K562 (cell line): Measurements from ENCODE around the gene WNT11. TPM values are rescaled to one million over a fixed set of nuclear protein-coding genes. Genes with fewer than 3 reads are reported as not detected.

Experiments
- CREM ChIP-seq: IDR thresholded peaks from 2 replicates; pipeline ENCODE4 v1.6.1; 2014; ENCODE audit warnings: antibody characterized with exemption, low read depth
- ESRRA ChIP-seq: fragments of 450-650 bp; IDR thresholded peaks from 2 replicates; pipeline ENCODE4 v1.6.1; 2014; ENCODE audit warnings: low read depth, mild to moderate bottlenecking, moderate library complexity, borderline replicate concordance
- FOXM1 ChIP-seq, 2 experiments: fragments of 450-650 bp in 1 of 2; sonication (generic) in 1 of 2; formaldehyde crosslinking in 1 of 2; IDR thresholded peaks; 2 replicates each; pipeline versions ENCODE4 v1.6.1 to v1.9.0; 2017 to 2022; ENCODE audit warnings: low read depth in 2 of 2, mild to moderate bottlenecking in 2 of 2, missing genetic modification reagents in 1 of 2, moderate library complexity in 1 of 2
- KAT2B ChIP-seq: IDR thresholded peaks from one replicate; pipeline ENCODE4 v1.6.1; 2012; ENCODE audit warnings: low read depth, mild to moderate bottlenecking, control low read depth, inconsistent platforms, low read length, moderate library complexity
- PCBP2 ChIP-seq: fragments of 200-400 bp; formaldehyde crosslinking; IDR thresholded peaks from 2 replicates; pipeline ENCODE4 v1.6.1; 2018; ENCODE audit warnings: low read length, low read depth, mild to moderate bottlenecking, moderate library complexity; ENCODE audit not compliant: poor library complexity, severe bottlenecking
- POLR2H ChIP-seq: IDR thresholded peaks from 2 replicates; pipeline ENCODE4 v1.6.1; 2016; ENCODE audit warnings: missing genetic modification characterization, low read depth, mild to moderate bottlenecking, control low read depth, missing compliant biosample characterization, moderate library complexity
- RB1 ChIP-seq: fragments of 450-650 bp; IDR thresholded peaks from 2 replicates; pipeline ENCODE4 v1.6.1; 2017; ENCODE audit warnings: low read depth, mild to moderate bottlenecking
- SMC3 ChIP-seq: conservative IDR thresholded peaks from 2 replicates; pipeline ENCODE4 v1.6.1; 2011; ENCODE audit warnings: low read depth, low read length, improper control_type of control experiment; ENCODE audit not compliant: insufficient read depth
- YY1 ChIP-seq, 3 experiments: IDR thresholded peaks; 2 replicates each; pipeline ENCODE4 v1.6.1; 2011; ENCODE audit warnings: low read length in 2 of 3, mild to moderate bottlenecking in 2 of 3, moderate library complexity in 2 of 3, borderline replicate concordance in 1 of 3, control low read depth in 1 of 3, low read depth in 1 of 3; ENCODE audit not compliant: insufficient read depth in 3 of 3, insufficient replicate concordance in 2 of 3, control insufficient read depth in 1 of 3, insufficient read length in 1 of 3; ENCODE audit errors: extremely low read depth in 1 of 3
- ZNF24 ChIP-seq: fragments of 450-650 bp; IDR thresholded peaks from 2 replicates; pipeline ENCODE4 v1.6.1; 2016
- polyA plus RNA-seq, 8 experiments: library from polyadenylated mRNA; depleted of rRNA in 4 of 8; stranded (reverse) in 5 of 8; unstranded in 3 of 8; fragments of >200 nt; fragmentation: Nextera tagmentation in 2 of 8; fragmentation: Illumina TruSeq in 1 of 8; extraction: Ambion mirVana in 2 of 8; extraction: Trizol in 1 of 8; gene quantifications; 2 replicates each; pipeline versions ENCODE4 v1.2.1 to v1.2.3, GENCODE V29; 2011 to 2014; ENCODE audit warnings: inconsistent platforms in 1 of 8, missing spikeins in 1 of 8
- total RNA-seq, 7 experiments: library from RNA; depleted of rRNA in 6 of 7; stranded (reverse); fragments of >200 nt in 6 of 7; fragmentation: Illumina TruSeq in 2 of 7; extraction: Trizol in 2 of 7; gene quantifications; 2 replicates each; pipeline versions ENCODE4 v1.2.1 to v1.2.3, GENCODE V29; 2011 to 2021; ENCODE audit warnings: low replicate concordance in 1 of 7
- TF ChIP-seq, protein P1 (sequence below), 2 experiments: IDR thresholded peaks; 2 replicates each; pipeline ENCODE4 v1.6.1; 2011; ENCODE audit warnings: borderline replicate concordance in 1 of 2, control low read depth in 1 of 2, low read depth in 1 of 2, low read length in 1 of 2, mild to moderate bottlenecking in 1 of 2, mixed read lengths in 1 of 2, moderate library complexity in 1 of 2; ENCODE audit not compliant: insufficient read depth in 1 of 2, insufficient read length in 1 of 2, poor library complexity in 1 of 2, severe bottlenecking in 1 of 2; ENCODE audit errors: extremely low read depth in 1 of 2
- TF ChIP-seq, protein P2 (sequence below): fragments of 250-450 bp; sonication (Bioruptor Pico); IDR thresholded peaks from 2 replicates; pipeline ENCODE4 v1.5.0; 2021; ENCODE audit warnings: mild to moderate bottlenecking, borderline replicate concordance
- TF ChIP-seq, protein P3 (sequence below): sonication (generic); formaldehyde crosslinking; IDR thresholded peaks from 2 replicates; pipeline ENCODE4 v1.8.1; 2022; ENCODE audit warnings: missing genetic modification reagents
- TF ChIP-seq, protein P4 (sequence below): sonication (generic); formaldehyde crosslinking; IDR thresholded peaks from 2 replicates; pipeline ENCODE4 v1.8.0; 2022; ENCODE audit warnings: missing genetic modification reagents, mild to moderate bottlenecking, moderate library complexity, borderline replicate concordance
- TF ChIP-seq, protein P5 (sequence below), 2 experiments: fragments of 450-650 bp; conservative IDR thresholded peaks; 2 replicates each; pipeline ENCODE4 v1.6.1; 2017; ENCODE audit warnings: mild to moderate bottlenecking in 2 of 2, moderate library complexity in 2 of 2
- TF ChIP-seq, protein P6 (sequence below): sonication (generic); formaldehyde crosslinking; IDR thresholded peaks from 2 replicates; pipeline ENCODE4 v1.8.0; 2022; ENCODE audit warnings: mild to moderate bottlenecking, missing genetic modification reagents

WNT11 gene
- total and polyA plus RNA-seq, 9 of the 15 experiments (the other 6 are each of a cell fraction or from before 2014, with no cell fraction given): 0.03 to 0.20 (median 0.09) TPM; not detected in 4

DNA sequence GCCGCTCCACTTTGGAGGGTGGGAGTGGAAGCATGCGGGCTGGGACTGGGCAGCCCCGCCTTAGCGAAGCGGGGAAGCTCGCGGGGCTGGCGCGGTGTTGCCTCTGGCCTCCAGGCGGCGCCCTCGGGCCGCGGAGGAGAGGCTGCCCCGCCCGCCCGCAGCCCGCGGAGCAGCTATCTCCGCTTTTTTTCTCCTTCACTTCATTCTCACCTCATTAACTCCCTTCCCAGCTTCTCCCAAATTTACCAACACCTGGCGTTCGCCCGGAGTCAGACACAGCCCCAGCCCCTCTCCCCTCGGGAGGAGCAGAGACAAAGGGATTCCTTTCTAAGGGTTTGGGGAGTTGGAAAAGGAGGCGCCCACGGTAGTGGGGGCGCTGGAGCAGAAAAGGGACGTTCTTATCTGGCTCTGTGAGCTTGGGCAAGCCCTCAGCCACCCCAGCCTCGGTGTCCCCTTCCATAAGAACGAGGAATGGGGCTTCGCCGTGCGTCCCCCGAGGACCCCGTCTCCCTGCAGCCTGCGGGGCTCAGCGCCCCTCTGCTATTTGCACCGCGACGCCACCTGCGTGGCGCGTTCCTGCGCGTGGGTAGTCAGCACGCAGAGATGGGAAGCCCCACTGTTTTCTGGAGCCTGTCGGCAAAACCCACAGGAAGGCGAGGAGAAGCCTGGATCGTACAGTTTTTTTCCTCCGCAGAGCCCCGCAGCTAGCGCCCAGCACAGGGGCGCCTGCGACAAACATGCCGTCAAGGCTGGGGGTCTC is 1.5 kb upstream of the WNT11 start (continued):
- no peak for TF ChIP-seq FOXM1 (IDR thresholded peaks at IDR 0.05; ENCODE audit: low read depth)
- TF ChIP-seq FOXM1 (CRISPR knock-in tag; IDR thresholded peaks at IDR 0.05; ENCODE audit: low read depth): no peak
- TF ChIP-seq YY1 (IDR thresholded peaks at IDR 0.05; ENCODE audit: borderline replicate concordance in 1 of 3, control insufficient read depth in 1 of 3, extremely low read depth in 1 of 3, insufficient read depth in 3 of 3, insufficient read length in 1 of 3, insufficient replicate concordance in 2 of 3, low read depth in 1 of 3, low read length in 2 of 3): peak in 1 of 3 experiments; percentile 20
- TF ChIP-seq, protein P1, sequence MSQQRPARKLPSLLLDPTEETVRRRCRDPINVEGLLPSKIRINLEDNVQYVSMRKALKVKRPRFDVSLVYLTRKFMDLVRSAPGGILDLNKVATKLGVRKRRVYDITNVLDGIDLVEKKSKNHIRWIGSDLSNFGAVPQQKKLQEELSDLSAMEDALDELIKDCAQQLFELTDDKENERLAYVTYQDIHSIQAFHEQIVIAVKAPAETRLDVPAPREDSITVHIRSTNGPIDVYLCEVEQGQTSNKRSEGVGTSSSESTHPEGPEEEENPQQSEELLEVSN (IDR thresholded peaks at IDR 0.05; ENCODE audit: borderline replicate concordance in 1 of 2, extremely low read depth in 1 of 2, insufficient read depth in 1 of 2, insufficient read length in 1 of 2, low read depth in 1 of 2, low read length in 1 of 2, poor library complexity in 1 of 2, severe bottlenecking in 1 of 2): peak; percentile 62 to 91
- peak; percentile 78 for TF ChIP-seq RB1
- peak; percentile 25; the same call in 1 of the 2 replicates for TF ChIP-seq ESRRA
- TF ChIP-seq PCBP2: no peak
- TF ChIP-seq SMC3: peak; percentile 87
- TF ChIP-seq, protein P2, sequence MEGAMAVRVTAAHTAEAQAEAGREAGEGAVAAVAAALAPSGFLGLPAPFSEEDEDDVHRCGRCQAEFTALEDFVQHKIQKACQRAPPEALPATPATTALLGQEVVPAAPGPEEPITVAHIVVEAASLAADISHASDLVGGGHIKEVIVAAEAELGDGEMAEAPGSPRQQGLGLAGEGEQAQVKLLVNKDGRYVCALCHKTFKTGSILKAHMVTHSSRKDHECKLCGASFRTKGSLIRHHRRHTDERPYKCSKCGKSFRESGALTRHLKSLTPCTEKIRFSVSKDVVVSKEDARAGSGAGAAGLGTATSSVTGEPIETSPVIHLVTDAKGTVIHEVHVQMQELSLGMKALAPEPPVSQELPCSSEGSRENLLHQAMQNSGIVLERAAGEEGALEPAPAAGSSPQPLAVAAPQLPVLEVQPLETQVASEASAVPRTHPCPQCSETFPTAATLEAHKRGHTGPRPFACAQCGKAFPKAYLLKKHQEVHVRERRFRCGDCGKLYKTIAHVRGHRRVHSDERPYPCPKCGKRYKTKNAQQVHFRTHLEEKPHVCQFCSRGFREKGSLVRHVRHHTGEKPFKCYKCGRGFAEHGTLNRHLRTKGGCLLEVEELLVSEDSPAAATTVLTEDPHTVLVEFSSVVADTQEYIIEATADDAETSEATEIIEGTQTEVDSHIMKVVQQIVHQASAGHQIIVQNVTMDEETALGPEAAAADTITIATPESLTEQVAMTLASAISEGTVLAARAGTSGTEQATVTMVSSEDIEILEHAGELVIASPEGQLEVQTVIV (CRISPR knock-in tag): no peak
- TF ChIP-seq, protein P3, sequence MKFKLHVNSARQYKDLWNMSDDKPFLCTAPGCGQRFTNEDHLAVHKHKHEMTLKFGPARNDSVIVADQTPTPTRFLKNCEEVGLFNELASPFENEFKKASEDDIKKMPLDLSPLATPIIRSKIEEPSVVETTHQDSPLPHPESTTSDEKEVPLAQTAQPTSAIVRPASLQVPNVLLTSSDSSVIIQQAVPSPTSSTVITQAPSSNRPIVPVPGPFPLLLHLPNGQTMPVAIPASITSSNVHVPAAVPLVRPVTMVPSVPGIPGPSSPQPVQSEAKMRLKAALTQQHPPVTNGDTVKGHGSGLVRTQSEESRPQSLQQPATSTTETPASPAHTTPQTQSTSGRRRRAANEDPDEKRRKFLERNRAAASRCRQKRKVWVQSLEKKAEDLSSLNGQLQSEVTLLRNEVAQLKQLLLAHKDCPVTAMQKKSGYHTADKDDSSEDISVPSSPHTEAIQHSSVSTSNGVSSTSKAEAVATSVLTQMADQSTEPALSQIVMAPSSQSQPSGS: no peak
- TF ChIP-seq, protein P4, sequence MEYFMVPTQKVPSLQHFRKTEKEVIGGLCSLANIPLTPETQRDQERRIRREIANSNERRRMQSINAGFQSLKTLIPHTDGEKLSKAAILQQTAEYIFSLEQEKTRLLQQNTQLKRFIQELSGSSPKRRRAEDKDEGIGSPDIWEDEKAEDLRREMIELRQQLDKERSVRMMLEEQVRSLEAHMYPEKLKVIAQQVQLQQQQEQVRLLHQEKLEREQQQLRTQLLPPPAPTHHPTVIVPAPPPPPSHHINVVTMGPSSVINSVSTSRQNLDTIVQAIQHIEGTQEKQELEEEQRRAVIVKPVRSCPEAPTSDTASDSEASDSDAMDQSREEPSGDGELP (CRISPR knock-in tag): no peak
- TF ChIP-seq, protein P5, sequence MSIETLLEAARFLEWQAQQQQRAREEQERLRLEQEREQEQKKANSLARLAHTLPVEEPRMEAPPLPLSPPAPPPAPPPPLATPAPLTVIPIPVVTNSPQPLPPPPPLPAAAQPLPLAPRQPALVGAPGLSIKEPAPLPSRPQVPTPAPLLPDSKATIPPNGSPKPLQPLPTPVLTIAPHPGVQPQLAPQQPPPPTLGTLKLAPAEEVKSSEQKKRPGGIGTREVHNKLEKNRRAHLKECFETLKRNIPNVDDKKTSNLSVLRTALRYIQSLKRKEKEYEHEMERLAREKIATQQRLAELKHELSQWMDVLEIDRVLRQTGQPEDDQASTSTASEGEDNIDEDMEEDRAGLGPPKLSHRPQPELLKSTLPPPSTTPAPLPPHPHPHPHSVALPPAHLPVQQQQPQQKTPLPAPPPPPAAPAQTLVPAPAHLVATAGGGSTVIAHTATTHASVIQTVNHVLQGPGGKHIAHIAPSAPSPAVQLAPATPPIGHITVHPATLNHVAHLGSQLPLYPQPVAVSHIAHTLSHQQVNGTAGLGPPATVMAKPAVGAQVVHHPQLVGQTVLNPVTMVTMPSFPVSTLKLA (conservative IDR thresholded peaks at IDR 0.05): peak in 1 of 2 experiments; percentile 45; a peak in 1 of 4 replicates
- no peak for TF ChIP-seq CREM
- peak; percentile 95 for TF ChIP-seq ZNF24
- TF ChIP-seq, protein P6, sequence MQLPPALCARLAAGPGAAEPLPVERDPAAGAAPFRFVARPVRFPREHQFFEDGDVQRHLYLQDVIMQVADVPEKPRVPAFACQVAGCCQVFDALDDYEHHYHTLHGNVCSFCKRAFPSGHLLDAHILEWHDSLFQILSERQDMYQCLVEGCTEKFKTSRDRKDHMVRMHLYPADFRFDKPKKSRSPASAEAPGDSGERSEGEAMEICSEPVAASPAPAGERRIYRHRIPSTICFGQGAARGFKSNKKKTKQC (CRISPR knock-in tag): peak; percentile 2; the same call in 1 of the 2 replicates
- TF ChIP-seq POLR2H: no peak
- no peak for TF ChIP-seq KAT2B
